Kasumi-1 (cell line): Measurements from ENCODE around the gene GPC5.
"Not testable (repeated sequence)": the region's sequence is repeated elsewhere in the genome, so short reads cannot be mapped to it uniquely, and the experiment has no call there.

ENCODE experiments used
- DNase-seq, 2 experiments: peaks; one replicate each; lab custom pipeline; 2025; lab: John Stamatoyannopoulos, UW

GPC5 gene

DNA sequence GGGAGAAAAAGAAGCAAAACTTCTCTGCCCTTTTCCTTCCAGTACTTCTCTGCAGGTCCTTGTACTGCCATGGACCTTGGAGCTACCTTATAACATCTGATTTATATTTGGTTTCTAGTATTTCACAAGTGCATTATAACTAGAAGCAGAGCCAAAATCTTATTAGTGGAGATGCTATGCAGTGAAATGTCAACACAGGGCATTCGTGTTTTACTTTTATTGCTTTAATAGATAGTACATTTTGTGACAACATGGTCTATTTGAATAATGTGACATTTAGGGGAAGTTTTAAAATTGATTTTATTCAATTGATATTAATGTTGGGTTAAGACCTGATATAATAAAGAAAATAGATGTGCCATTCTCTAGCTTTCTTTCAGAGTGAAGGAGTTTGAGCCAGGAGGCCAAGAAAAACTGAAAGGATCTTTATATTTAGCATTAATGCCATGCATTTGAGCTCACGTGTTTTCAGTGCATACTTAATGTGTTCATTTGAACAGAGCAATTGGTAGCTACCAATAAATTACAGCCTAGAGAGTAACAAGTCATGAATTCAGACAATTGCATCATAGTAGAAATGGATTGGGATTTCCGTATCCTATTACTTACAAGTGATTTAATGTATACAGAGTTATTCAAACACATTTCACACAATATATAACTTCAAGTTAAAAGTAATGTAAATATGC is 863.8 kb downstream of the GPC5 start:
- no peak for DNase-seq

GRCh38 chr13:92265408-92265807 is 867.0 kb downstream of the GPC5 start:
- DNase-seq, result no peak

DNA sequence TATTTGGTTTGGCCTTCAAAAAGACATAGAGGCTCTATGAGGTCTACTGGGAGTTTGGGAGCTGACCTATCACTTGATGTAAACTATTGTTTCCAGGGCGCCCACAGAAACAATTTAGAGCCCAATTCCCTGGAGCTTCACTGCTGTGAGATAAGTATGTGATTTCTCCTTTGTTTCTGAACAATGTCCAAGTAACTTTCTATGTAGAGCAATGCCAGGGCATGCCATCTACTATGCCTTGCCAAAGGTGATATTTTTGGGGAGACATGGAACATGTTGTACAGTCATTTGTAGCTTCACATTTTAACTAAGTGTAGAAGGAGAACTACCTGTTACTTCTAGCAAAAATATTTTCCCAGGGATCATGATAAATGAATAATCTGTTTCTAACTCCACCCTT is 872.6 kb downstream of the GPC5 start:
- DNase-seq, result no peak

GRCh38 chr13:92272177-92272576 is 873.8 kb downstream of the GPC5 start:
- no peak for DNase-seq

DNA sequence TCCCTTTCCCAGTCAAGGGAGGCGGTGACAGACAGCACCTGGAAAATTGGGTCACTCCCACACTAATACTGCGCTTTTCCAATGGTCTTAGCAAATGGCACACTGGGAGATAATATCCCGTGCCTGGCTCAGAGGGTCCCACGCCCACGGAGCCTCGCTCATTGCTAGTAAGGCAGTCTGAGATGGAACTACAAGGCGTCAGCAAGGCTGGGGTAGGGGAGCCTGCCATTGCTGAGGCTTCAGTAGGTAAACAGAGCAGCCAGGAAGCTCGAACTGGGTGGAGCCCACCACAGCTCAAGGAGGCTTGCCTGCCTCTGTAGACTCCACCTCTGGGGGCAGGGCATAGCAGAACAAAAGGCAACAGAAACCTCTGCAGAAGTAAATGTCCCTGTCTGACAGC is 882.6 kb downstream of the GPC5 start:
- DNase-seq, result not testable (repeated sequence)

DNA sequence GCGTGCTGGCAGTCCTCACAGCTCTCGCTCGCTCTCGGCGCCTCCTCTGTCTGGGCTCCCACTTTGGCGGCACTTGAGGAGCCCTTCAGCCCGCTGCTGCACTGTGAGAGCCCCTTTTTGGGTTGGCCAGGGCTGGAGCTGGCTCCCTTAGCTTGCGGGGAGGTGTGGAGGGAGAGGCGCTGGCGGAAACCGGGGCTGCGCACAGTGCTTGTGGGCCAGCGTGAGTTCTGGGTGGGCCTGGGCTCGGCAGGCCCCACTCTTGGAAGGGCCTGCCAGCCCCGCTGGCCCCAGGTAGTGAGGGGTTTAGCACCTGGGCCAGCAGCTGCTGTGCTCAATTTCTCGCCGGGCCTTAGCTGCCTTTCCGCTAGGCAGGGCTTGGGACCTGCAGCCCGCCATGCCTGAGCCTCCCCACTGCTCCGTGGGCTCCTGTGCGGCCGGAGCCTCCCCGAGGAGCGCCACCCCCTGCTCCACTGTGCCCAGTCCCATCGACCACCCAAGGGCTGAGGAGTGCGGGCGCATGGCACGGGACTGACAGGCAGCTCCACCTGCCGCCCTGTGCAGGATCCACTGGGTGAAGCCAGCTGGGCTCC is 892.4 kb downstream of the GPC5 start:
- not testable (repeated sequence) for DNase-seq

DNA sequence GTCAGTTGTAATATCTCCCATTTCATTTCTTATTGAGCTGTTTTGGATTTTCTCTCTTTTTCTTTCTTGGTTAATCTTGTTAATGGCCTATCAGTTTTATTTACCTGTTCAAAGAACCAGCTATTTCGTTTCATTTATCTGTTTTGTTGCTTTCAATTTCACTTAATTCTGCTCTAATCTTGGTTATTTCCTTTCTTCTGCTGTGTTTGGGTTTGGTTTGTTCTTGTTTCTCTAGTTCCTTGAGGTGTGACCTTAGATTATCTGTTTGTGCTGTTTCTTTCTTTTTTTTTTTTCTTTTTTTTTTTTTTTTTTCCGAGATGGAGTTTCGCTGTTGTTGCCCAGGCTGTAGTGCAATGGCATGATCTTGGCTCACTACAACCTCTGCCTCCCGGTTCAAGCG is 896.1 kb downstream of the GPC5 start:
- not testable (repeated sequence) for DNase-seq

DNA sequence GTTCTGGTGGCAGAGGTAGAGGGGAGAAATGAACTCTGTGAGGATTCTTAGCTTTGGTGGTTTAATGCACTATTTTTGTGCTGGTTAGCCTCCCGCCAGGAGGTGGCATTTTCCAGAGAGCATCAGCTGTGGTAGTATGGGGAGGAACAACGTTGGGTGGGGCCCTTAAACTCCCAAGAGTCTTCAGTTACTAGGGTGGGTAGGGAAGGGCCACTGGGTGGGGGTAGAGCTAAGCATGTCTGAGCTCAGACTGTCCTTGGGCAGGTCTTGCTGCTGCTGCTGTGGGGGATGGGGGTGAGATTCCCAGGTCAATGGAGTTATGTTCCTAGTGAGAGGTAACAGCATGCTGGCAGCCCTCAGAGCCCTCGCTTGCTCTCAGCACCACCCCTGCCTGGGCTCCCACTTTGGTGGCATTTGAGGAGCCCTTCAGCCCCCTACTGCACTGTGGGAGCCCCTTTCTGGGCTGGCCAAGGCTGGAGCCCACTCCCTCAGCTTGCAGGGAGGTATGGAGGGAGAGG is 897.8 kb downstream of the GPC5 start:
- DNase-seq, result not testable (repeated sequence)

- no peak for DNase-seq
Measured at GRCh38 chr13:92297971-92298942, 899.8 kb downstream of the GPC5 start.

- DNase-seq, result no peak
Measured at GRCh38 chr13:92300651-92301050, 902.2 kb downstream of the GPC5 start.

GRCh38 chr13:92303428-92303827 is 905.0 kb downstream of the GPC5 start:
- no peak for DNase-seq

DNA sequence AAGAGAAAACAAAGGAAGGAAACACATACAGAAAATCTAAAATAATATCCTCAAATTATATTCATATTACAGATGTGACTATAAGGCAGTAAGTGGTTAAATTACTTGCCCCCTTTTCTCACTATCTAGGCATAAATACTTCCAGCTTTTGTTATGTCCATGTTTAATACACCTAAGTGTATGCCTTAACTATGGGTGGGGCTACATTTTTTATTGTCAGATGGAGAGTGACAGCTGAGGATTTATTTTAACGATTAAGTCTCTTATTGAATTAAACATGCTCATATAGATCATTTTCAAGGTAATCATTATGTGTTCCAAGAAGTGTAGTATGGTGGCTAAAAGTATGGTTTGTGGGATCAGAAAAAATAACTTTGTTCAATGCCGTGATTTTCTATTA is 909.3 kb downstream of the GPC5 start:
- DNase-seq, result no peak

DNA sequence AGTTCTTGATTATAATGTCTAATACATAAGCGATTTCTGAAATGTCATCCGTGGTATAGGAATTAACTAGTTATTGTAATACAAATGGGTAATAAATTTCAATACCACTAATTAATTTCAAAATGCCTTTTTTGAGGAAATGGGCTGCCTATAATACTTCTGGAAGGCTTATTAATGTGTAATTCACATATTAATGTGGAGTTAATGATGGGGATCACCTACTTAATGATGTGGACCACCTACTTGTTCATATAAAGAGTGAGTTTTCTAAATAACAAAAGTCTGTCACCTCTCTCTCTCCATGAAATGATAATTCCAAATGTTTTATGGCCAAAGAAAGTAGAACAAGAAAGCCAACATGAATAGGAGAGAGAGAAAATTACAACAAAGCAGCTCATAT is 914.4 kb downstream of the GPC5 start:
- DNase-seq, result no peak

GRCh38 chr13:92313382-92313781 is 915.0 kb downstream of the GPC5 start:
- DNase-seq, result no peak

DNA sequence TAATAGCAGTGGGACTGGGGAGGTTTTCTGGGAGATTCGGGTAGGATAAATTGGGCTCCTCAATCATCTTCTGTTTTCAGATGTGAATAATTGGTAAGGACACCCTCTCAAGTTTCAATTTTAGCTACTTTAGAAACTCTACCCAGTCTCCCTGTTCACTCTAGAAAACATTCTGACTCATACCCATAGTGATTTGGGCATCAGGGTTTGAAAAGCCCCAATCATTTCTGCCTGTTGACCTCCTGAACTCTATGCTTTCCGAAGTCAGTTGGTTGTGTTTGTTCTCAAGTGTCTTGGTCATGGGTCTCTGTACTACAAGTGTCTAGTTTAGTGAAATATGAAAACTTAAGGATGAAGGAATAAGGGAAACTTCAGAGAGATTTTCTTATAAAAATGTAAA is 916.8 kb downstream of the GPC5 start:
- DNase-seq, result no peak

- no peak for DNase-seq
Measured at GRCh38 chr13:92316030-92316429, 917.6 kb downstream of the GPC5 start.

DNA sequence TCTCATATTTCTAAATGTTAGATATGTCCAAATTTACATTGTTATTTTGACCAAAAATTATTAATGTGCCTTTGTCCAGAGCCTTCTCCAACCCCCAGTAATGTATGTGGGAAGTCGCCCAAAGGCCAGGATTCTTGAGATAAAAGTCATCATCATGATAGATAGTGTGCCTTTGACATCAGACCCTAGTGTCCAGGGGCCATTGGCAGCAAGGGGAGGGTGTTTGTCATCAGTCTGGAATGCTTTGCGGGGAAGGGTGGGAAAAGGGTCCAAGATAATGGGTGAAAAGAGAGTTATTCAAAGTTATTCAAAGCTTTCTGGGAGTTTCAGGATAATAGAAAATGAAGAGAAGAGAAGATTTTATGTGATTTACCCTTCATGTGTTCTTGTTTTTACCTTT is 918.6 kb downstream of the GPC5 start:
- no peak for DNase-seq

DNA sequence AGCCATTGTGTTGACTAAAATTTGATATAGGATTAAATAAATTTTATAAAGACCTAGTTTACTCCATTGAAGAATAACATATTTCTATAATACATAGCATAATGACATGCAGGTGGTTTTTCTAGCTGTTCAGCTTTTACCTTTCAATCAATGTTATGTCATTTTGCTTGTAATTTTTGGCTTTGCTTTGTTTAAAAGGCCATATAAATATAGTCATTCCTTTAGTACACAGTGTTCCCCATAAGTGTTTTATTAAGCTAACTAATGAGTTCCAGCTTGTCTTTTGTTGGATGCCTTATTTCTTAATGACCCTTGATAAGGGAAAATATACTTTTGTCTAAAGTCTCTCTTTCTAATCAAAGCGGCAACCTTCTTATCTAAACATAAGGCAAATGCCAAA is 921.9 kb downstream of the GPC5 start:
- no peak for DNase-seq

DNA sequence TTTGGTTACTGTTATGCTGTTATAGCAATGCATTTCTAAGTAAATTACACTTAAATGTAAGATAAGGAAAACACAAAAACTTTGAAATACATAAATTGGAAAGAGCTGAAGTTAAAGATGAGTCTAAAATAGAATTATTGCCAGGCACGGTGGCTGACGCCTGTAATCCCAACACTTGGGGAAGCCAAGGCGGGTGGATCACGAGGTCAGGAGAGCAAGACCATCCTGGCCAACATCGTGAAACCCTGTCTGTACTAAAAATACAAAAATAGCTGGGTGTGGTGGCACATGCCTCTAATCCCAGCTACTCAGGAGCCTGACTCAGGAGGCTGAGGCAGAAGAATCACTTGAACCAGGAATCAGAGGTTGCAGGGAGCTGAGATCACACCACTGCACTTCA is 922.8 kb downstream of the GPC5 start:
- DNase-seq, result no peak

DNA sequence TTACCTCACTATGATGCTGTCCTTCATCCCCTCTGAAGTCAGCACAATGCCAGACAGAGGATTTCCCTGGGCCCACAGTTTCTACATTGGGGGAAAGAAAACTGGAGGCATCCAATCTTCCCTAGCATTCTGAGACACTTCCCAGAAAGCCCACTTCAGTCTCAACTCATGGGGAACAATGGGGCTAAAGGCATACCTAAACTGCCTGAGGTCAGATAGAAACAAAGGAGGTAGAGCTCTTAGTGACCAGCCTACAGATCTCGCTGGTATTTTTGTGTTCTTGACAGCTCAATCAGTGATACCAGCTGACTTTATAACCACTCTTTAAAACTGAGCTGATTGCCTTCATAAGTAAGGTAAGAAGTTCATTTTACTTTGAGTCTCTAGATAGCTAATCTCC is 947.2 kb downstream of the GPC5 start:
- DNase-seq, result no peak

DNA sequence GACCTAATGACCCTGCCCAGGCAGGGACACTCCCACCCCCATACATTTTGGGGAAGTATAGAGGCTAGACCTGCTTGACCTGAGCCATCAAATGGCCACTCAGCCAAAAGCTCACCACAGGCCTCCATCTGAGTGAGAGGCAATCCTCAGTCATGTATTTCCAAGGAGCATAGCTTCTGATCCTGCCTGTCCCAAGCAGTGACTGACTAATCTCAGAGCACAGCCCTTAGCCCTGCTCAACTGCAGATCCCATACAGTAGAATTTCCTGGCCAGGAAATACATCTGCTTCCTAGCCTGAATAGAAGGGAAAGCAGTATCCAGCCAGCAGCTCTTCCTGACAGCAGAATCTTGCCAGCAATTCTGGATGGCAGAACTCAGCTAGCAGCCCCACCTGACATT is 947.6 kb downstream of the GPC5 start:
- DNase-seq, result no peak

GRCh38 chr13:92354583-92354982 is 956.2 kb downstream of the GPC5 start:
- DNase-seq, result no peak

- DNase-seq, result peak; percentile 45 to 51
Measured at GRCh38 chr13:92355213-92355612, 956.8 kb downstream of the GPC5 start.
